Measurements from ENCODE around the gene IL10RB.

Gene IL10RB

GRCh38 chr21:33267250-33267649, 1.1 kb downstream of the IL10RB start:
- DNase-seq (ENCODE audit: low read depth): no peak

GRCh38 chr21:33268393-33268736, 2.2 kb downstream of the IL10RB start:
- DNase-seq (ENCODE audit: low read depth): no peak

- DNase-seq (ENCODE audit: low read depth): no peak
Measured at GRCh38 chr21:33268737-33269441, 2.7 kb downstream of the IL10RB start.

GRCh38 chr21:33270986-33271385, 4.8 kb downstream of the IL10RB start:
- DNase-seq (ENCODE audit: low read depth): no peak

GRCh38 chr21:33273044-33273443, 6.9 kb downstream of the IL10RB start:
- DNase-seq (ENCODE audit: low read depth): no peak

GRCh38 chr21:33278721-33279120, 12.6 kb downstream of the IL10RB start:
- DNase-seq (ENCODE audit: low read depth): no peak

GRCh38 chr21:33279330-33279820, 13.2 kb downstream of the IL10RB start:
- no peak for DNase-seq (ENCODE audit: low read depth)

- no peak for DNase-seq (ENCODE audit: low read depth)
Measured at GRCh38 chr21:33281096-33281652, 15.0 kb downstream of the IL10RB start.

GRCh38 chr21:33283203-33283602, 17.0 kb downstream of the IL10RB start:
- no peak for DNase-seq (ENCODE audit: low read depth)

GRCh38 chr21:33286076-33286475, 19.9 kb downstream of the IL10RB start:
- DNase-seq (ENCODE audit: low read depth): no peak

- no peak for DNase-seq (ENCODE audit: low read depth)
Measured at GRCh38 chr21:33286600-33287456, 20.7 kb downstream of the IL10RB start.

GRCh38 chr21:33289199-33289819, 23.1 kb downstream of the IL10RB start:
- no peak for DNase-seq (ENCODE audit: low read depth)

GRCh38 chr21:33290441-33290840, 24.3 kb downstream of the IL10RB start:
- DNase-seq (ENCODE audit: low read depth): no peak

- no peak for DNase-seq (ENCODE audit: low read depth)
Measured at GRCh38 chr21:33291686-33292085, 25.5 kb downstream of the IL10RB start.

GRCh38 chr21:33292724-33293123, 26.6 kb downstream of the IL10RB start:
- DNase-seq (ENCODE audit: low read depth): no peak

- no peak for DNase-seq (ENCODE audit: low read depth)
Measured at GRCh38 chr21:33293136-33293535, 27.0 kb downstream of the IL10RB start.

- DNase-seq (ENCODE audit: low read depth): no peak
Measured at GRCh38 chr21:33293811-33294216, 27.6 kb downstream of the IL10RB start.

- DNase-seq (ENCODE audit: low read depth): no peak
Measured at GRCh38 chr21:33296156-33296555, 30.0 kb downstream of the IL10RB start.

GRCh38 chr21:33299181-33299752, 33.1 kb downstream of the IL10RB start:
- DNase-seq (ENCODE audit: low read depth): peak; percentile 10

GRCh38 chr21:33300701-33301631, 34.8 kb downstream of the IL10RB start:
- no peak for DNase-seq (ENCODE audit: low read depth)

GRCh38 chr21:33301632-33302002, 35.5 kb downstream of the IL10RB start:
- DNase-seq (ENCODE audit: low read depth): no peak

Measured in activated gamma-delta T cell treated with anti-CD3 and anti-CD28 coated beads, Interleukin-2, amount 50 U/mL, for 16 hours (primary cell).